OCI-LY1 (cell line): ENCODE results near the gene ST3GAL4.

Experiments
- H2AFZ ChIP-seq: fragments of 200-600 bp; sonication (generic), shearing (Covaris generic); 2 replicates; pipeline ENCODE4 v1.6.0; 2014; ENCODE audit warnings: antibody characterized with exemption, mild to moderate bottlenecking, low read length
- H3F3A ChIP-seq: fragments of 200-600 bp; sonication (generic), shearing (Covaris generic); 2 replicates; pipeline ENCODE4 v1.6.0; 2014; ENCODE audit warnings: mild to moderate bottlenecking, antibody characterized with exemption, low read length, moderate library complexity; ENCODE audit not compliant: insufficient read depth
- H3K27ac ChIP-seq: fragments of 200-600 bp; sonication (generic); 2 replicates; pipeline ENCODE4 v1.5.1; 2014; ENCODE audit warnings: low read length, mixed run types, mild to moderate bottlenecking, low read depth; ENCODE audit not compliant: poor library complexity, severe bottlenecking
- H3K27me3 ChIP-seq: fragments of 200-600 bp; sonication (generic); 2 replicates; pipeline ENCODE4 v1.6.0; 2014; ENCODE audit warnings: antibody characterized with exemption, mild to moderate bottlenecking, low read length, moderate library complexity; ENCODE audit not compliant: insufficient read depth
- H3K36me3 ChIP-seq: fragments of 200-600 bp; sonication (generic); 2 replicates; pipeline ENCODE4 v1.6.1; 2014; ENCODE audit warnings: mild to moderate bottlenecking, antibody characterized with exemption, low read length, moderate library complexity, mixed read lengths; ENCODE audit not compliant: insufficient read depth
- H3K4me1 ChIP-seq: fragments of 200-600 bp; sonication (generic); 2 replicates; pipeline ENCODE4 v1.5.1; 2014; ENCODE audit warnings: mild to moderate bottlenecking, low read length, moderate library complexity; ENCODE audit not compliant: insufficient read depth, severe bottlenecking
- H3K4me2 ChIP-seq: fragments of 200-600 bp; sonication (generic), shearing (Covaris generic); 2 replicates; pipeline ENCODE4 v1.6.1; 2014; ENCODE audit warnings: low read length
- H3K4me3 ChIP-seq: fragments of 200-600 bp; sonication (generic); 2 replicates; pipeline ENCODE4 v1.5.1; 2014; ENCODE audit warnings: low read length, low read depth, mild to moderate bottlenecking, mixed read lengths; ENCODE audit not compliant: poor library complexity, severe bottlenecking
- H3K79me2 ChIP-seq: fragments of 200-600 bp; shearing (Covaris generic); 2 replicates; pipeline ENCODE4 v1.6.1; 2016; ENCODE audit warnings: mixed run types, low read length, mixed read lengths; ENCODE audit not compliant: insufficient read depth
- H3K9ac ChIP-seq: fragments of 200-600 bp; sonication (generic), shearing (Covaris generic); 2 replicates; pipeline ENCODE4 v1.6.1; 2014; ENCODE audit warnings: mild to moderate bottlenecking, low read length, mixed read lengths
- H3K9me2 ChIP-seq: fragments of 200-600 bp; sonication (generic), shearing (Covaris generic); 2 replicates; pipeline ENCODE4 v1.6.1; 2014; ENCODE audit warnings: low read depth, mild to moderate bottlenecking, low read length, mixed read lengths
- H3K9me3 ChIP-seq: fragments of 200-600 bp; shearing (Covaris generic); 2 replicates; pipeline ENCODE4 v1.6.1; 2014; ENCODE audit warnings: low read length, mixed read lengths
- H4K20me1 ChIP-seq: fragments of 200-600 bp; sonication (generic), shearing (Covaris generic); 2 replicates; pipeline ENCODE4 v1.6.0; 2016; ENCODE audit warnings: mild to moderate bottlenecking, low read length; ENCODE audit not compliant: insufficient read depth
- CTCF ChIP-seq: fragments of 200-600 bp; sonication (generic), shearing (Covaris generic); IDR thresholded peaks from 2 replicates; pipeline ENCODE4 v1.5.1; 2017; ENCODE audit warnings: mild to moderate bottlenecking, antibody characterized with exemption, low read length, moderate library complexity, mixed read lengths
- EZH2 ChIP-seq: fragments of 200-600 bp; sonication (generic), shearing (Covaris generic); IDR thresholded peaks from 2 replicates; pipeline ENCODE4 v1.8.0; 2017; ENCODE audit warnings: borderline replicate concordance, mixed run types, mild to moderate bottlenecking, antibody characterized with exemption, low read length, moderate library complexity, mixed read lengths

Gene ST3GAL4

GRCh38 chr11:126410649-126411048, 55.2 kb downstream of the ST3GAL4 start:
- TF ChIP-seq CTCF: no peak
- TF ChIP-seq EZH2: no peak
- H3K36me3 ChIP-seq: no peaks in the 10 kb centered on the region

GRCh38 chr11:126411971-126412381, 56.5 kb downstream of the ST3GAL4 start:
- TF ChIP-seq CTCF: peak; percentile 36
- no peak for TF ChIP-seq EZH2
- Histone ChIP-seq H3K4me1 (peaks cover 8% of the 10 kb centered on the region), H3K9ac (no peak overlapping the region), H3K27ac (no peak overlapping the region), H3K4me2 (no peak overlapping the region), H3F3A (no peaks in the 10 kb centered on the region), H3K36me3 (no peaks in the 10 kb centered on the region), H3K9me2 (no peaks in the 10 kb centered on the region), H2AFZ (no peak overlapping the region), H4K20me1 (no peaks in the 10 kb centered on the region), H3K79me2 (no peaks in the 10 kb centered on the region), H3K9me3 (no peaks in the 10 kb centered on the region), H3K27me3 (no peaks in the 10 kb centered on the region; the same call in 1 of the 2 replicates), H3K4me3 (no peak overlapping the region)

More at GRCh38 chr11:126410649-126411048, 55.2 kb downstream of the ST3GAL4 start:
- Histone ChIP-seq H3K27ac (no peak overlapping the region), H3K27me3 (no peaks in the 10 kb centered on the region), H2AFZ (no peak overlapping the region), H3F3A (no peaks in the 10 kb centered on the region), H3K9ac (no peak overlapping the region), H3K9me2 (no peaks in the 10 kb centered on the region), H3K79me2 (no peaks in the 10 kb centered on the region), H3K4me3 (no peak overlapping the region), H3K9me3 (no peaks in the 10 kb centered on the region), H4K20me1 (no peaks in the 10 kb centered on the region), H3K4me1 (no peaks in the 10 kb centered on the region), H3K4me2 (no peak overlapping the region)

GRCh38 chr11:126413426-126413825, 57.9 kb downstream of the ST3GAL4 start:
- no peak overlapping the region for H3K9ac ChIP-seq
- no peaks in the 10 kb centered on the region for H3K36me3 ChIP-seq
- no peaks in the 10 kb centered on the region for H4K20me1 ChIP-seq
- H3K27ac ChIP-seq: no peak overlapping the region
- no peaks in the 10 kb centered on the region for H3K9me3 ChIP-seq
- TF ChIP-seq CTCF (no peak), EZH2 (no peak)
- H3F3A ChIP-seq: no peaks in the 10 kb centered on the region
- no peaks in the 10 kb centered on the region for H3K9me2 ChIP-seq
- H2AFZ ChIP-seq: no peak overlapping the region
- H3K4me2 ChIP-seq: no peak overlapping the region
- H3K4me3 ChIP-seq: no peak overlapping the region
- no peaks in the 10 kb centered on the region; the same call in 1 of the 2 replicates for H3K27me3 ChIP-seq
- H3K79me2 ChIP-seq: no peaks in the 10 kb centered on the region
- H3K4me1 ChIP-seq: peaks cover 9% of the 10 kb centered on the region
